GM19351 (cell line): ENCODE measurements around the gene CEP164.

Source experiments
- ATAC-seq: cut with Tn5 transposase; IDR thresholded peaks from one replicate; pipeline ENCODE4 v1.9.1; 2021; ENCODE audit warnings: mild to moderate bottlenecking, moderate library complexity; ENCODE audit not compliant: unreplicated experiment

CEP164 gene

GRCh38 chr11:117356126-117356890 is 28.7 kb downstream of the CEP164 start:
- no peak for ATAC-seq

DNA sequence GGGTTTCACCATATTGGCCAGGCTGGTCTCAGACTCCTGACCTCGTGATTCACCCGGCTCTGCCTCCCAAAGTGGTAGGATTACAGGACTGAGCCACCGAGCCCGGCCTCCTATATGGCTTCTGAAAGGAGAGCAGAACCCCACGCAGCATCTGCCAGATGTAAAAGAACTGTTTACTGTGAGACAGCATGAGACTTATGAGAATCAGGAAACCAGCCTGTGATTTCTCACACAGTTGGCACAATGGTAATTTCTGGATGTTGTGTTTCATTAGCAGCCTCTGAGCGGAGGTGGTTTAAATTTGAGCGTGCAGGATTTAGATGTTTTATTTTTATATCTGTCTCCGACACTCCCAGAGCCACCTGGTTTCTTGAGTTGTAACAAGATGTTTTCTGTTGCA is 33.8 kb downstream of the CEP164 start:
- ATAC-seq, result no peak

DNA sequence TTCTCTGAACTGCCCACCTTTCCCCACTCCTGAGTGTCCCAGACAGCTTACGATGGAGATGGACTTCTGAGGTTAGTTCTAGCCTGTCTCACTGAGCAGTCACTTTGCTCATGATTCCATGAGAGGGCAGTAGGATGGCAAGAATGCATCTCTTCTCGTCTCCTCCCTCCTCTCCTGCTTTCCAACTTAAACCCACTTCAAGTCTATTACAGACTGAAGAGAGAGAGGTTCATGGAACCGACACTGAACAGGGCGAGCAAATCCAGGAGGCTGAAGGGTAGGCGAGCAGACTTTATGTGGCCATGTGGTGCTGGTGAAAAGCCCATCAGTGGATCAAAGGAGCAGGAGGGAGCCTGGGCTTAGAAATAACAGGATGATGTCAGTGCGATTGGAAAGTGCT is 38.6 kb downstream of the CEP164 start:
- ATAC-seq, result no peak

DNA sequence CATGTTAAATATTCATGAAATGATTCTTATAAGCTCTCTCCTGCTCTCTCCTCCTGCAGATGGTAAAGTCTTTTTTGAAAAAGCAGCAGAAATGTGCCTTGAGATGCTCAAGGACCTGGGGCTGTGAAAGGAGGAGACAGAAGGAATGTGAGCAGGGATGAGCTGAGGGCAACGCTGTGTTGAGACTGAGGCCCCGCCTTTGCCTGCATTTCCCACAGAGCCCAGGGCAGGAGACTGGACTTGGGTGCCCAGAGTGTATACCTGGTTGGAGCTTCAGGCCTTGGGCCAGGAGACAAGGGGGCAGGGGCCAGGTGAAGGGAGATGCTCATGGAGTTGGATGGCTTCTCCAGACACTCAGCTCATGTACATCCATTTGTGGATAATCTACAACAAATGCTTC is 39.2 kb downstream of the CEP164 start:
- ATAC-seq, result no peak

GRCh38 chr11:117369534-117369933 is 41.9 kb downstream of the CEP164 start:
- ATAC-seq, result no peak

GRCh38 chr11:117371453-117371852 is 43.8 kb downstream of the CEP164 start:
- no peak for ATAC-seq

DNA sequence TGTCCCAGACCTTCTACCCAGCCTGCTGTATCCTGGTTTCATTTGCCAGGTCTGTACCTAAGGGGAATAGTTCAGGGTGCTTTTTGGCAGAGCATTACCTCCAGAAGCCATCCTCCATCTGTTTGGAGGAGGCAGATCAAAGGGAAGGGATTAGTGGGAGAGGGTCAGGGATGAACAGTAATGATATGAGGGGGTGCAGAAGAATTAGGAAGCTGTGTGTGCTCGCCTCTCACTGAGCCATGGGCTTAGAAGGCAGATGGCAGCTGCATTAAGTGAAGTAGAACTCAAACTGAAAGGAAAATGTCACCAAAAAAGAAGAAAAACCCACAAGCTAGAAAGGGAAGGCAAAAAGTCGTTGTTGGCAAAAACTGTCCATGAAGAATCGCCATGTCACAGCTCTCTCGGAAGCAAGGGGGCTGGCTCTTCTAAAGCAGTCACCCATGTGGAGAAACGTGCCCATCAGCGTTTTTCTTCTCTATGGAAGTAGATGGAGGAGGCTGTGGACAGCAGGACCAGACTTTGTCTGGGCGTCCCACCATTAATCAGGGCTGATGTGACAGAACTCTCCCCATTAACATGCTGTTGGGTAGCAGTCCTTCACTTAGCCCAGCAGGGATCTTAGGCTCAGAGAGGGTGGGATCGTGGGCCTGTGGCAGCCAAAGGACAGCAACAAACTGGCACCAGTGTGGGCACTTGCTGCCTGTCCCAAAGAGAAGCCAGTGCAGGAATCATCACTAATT is 46.8 kb downstream of the CEP164 start:
- no peak for ATAC-seq

GRCh38 chr11:117375960-117376359 is 48.3 kb downstream of the CEP164 start:
- no peak for ATAC-seq

DNA sequence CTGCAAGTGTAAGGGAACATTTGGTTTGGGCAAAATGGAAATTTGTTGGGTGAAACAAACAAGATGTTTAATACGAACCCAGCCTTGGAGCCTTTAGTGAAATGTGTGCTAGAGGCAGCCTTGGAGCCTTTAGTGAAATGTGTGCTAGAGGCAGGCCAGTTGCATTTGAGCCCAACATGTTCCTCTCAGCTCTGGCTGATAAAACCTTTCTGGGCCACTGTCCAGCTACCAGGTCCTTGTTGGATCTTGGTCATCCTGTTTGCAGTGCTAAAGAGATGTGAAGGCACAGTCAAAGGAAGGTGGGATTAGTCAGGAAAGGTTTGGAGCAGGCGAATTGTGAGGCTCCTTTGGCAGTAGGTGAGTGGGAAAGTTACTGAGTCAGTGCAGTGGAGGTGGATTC is 48.9 kb downstream of the CEP164 start:
- no peak for ATAC-seq

DNA sequence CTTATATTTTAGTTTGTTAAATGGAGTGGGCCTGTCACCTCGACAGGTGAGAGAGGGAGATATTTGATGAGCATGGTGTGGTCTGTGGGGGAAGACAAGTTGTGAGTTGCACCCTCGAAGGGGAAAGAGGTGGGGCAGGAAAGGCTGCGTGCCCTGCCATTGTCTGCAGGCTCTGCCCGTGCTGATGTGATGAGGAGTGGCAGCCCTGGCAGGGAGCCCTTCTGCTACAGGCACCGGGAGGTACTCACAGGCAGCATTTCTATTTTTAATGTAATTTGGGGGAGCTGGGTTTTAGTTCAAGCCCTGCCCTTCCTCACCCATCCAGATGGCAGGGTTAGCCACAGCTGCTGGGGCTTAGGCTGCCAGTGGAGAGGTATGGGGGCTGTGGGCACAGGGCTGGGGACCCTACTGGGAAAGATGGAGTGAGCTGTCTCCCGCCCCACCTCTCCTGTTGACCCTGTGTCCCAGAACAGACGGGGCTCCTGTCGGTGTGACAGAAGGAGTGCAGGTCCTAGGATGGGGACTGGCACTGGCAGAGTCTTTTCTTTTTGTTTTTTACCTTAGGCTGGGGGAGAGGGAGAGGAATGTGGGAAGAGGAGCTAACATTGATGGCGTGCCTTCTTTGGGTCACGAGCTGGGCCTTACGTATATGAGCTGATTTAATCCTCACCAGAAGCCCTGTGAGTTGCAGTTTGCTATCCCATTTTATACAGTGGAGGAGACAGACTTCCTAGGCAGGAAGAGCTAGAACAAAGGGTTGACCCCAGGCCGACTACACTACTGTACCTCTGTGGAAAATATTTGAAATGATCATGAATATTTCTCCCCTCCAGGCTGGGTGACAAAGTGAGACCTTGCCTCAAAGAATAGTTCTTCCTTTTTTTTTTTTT is 51.6 kb downstream of the CEP164 start:
- ATAC-seq, result no peak

DNA sequence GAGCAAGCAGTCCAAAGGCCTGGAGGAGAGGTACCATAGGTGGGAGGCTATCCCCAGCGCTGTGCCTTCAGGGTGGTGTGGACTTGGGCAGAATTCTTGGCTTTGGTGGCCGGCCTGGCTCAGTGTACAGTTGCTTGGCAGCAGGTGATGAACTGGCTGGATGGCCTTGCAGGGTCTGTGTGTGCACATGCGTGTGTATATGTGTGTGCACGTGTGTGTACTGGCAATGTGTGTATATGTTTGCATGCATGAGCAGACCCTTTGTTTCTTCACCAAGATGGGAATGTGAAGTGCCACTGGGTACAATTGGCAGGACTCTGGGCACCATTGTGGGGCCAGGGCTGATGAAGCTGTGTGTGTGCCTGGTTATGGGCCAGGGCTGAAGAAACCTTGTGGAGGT is 53.0 kb downstream of the CEP164 start:
- no peak for ATAC-seq

- ATAC-seq, result no peak
These were observed 54.1 kb downstream of the CEP164 start for GRCh38 chr11:117381481-117382387.

DNA sequence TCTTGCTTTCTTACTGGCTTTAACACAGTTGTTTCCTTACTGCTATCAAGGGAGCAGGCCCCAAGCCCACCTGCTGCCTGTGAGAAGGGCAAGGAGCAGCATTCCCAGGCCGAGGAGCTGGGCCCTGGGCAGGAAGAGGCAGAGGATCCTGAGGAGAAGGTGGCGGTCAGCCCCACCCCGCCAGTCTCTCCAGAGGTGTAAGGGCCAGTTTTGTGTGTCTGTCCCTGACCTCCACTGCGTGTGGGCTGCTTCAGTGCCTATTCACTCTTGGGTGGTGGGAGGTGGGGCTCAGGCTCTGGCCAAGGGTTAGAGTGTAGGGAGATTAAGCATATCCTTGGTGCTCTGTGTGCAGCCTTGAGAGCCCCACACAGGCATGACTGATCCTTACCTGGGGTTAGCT is 55.1 kb downstream of the CEP164 start:
- ATAC-seq, result no peak

DNA sequence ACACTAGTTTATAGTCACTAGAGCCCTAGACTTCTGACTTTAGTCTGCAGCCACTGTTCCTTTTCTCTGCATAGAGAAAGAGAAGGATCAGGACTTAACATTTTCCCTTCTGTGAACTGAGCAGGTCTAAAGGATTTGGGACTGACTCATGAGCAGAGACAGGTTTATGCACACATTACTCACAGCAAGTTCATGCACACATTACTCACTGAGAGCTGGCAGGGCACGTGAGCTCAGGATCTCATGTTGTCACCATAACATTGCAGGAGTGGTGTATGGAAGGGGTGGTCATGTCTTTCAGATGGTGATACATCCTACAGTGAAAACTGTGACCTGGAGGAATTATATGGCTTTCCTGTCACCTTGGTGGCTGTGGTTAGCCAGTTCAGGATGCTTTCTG is 56.4 kb downstream of the CEP164 start:
- ATAC-seq, result no peak

- no peak for ATAC-seq
These were observed 57.8 kb downstream of the CEP164 start for GRCh38 chr11:117385471-117385870.

- no peak for ATAC-seq
These were observed 58.3 kb downstream of the CEP164 start for GRCh38 chr11:117385906-117386305.

- no peak for ATAC-seq
These were observed 60.5 kb downstream of the CEP164 start for GRCh38 chr11:117387992-117388755.

GRCh38 chr11:117390743-117391142 is 63.1 kb downstream of the CEP164 start:
- ATAC-seq, result no peak

DNA sequence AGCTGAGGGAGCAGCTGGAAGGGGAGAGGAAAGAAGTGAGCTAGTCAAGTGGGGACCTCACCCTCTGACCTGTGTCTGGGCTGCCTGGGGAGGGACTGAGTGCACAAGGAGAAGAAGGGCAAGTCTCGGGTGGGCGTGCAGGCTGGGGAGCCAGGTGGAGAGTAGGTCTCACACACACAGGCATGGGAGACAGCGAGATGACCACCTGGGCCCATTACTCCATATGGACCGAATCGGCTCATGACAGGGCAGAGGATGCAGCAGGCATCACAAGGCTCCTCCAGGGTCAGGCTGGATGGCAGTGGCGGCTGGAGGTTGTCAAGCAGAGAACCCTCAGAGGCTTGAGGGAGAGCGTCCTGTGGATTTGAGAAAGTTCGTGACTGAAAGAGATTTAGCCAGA is 63.5 kb downstream of the CEP164 start:
- ATAC-seq, result no peak
